Measurements from ENCODE around the gene AEN.
A peak's percentile ranks its signal among the peaks of the same experiment; 100 is the strongest.

DNA sequence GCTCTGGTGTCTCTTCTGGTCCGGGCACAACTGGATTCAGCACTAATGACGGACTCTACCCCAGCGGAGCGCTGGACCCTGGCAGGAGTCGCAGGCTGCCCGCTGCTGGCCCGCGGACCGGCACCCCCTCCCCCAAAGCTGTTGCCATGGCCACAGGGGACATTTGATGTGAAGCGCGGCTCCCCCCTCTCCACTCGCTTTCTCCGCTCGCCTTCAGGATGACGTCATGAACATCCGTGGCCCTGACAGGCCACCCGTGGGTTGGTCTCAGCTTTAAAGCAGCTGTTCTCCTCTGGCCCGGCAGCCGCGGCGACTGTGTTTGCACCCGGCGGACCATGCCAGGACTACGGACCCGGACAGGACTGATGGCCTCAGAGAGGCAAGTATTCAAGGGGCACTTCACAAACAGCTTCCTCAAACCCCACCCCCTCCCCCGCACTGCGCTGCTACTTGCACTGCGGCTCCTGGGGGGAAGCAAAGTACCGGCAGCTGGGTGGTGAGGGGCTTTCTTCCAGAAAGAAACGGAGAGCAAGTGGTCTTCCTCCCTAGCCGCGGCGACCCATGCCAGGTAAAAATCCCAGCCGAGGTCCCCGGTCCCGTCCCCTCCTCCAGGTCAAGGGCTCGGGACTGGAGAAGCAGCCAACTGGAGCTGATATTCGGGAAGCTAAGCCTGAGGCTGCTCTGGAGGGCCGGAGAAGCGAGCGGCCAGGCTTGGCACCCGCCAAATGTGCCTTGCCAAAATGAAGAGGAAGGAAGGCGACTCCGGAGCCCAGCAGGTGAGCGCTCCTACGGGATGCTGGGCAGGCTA, 16.6 kb upstream of the AEN start:
- peak; percentile 79 for TF ChIP-seq EZH2 (IDR thresholded peaks at IDR 0.05; ENCODE audit: insufficient read depth, low read length)
- TF ChIP-seq, protein P1, sequence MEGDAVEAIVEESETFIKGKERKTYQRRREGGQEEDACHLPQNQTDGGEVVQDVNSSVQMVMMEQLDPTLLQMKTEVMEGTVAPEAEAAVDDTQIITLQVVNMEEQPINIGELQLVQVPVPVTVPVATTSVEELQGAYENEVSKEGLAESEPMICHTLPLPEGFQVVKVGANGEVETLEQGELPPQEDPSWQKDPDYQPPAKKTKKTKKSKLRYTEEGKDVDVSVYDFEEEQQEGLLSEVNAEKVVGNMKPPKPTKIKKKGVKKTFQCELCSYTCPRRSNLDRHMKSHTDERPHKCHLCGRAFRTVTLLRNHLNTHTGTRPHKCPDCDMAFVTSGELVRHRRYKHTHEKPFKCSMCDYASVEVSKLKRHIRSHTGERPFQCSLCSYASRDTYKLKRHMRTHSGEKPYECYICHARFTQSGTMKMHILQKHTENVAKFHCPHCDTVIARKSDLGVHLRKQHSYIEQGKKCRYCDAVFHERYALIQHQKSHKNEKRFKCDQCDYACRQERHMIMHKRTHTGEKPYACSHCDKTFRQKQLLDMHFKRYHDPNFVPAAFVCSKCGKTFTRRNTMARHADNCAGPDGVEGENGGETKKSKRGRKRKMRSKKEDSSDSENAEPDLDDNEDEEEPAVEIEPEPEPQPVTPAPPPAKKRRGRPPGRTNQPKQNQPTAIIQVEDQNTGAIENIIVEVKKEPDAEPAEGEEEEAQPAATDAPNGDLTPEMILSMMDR (IDR thresholded peaks at IDR 0.05; ENCODE audit: insufficient read depth, low read depth, low read length), result no peak

Data from astrocyte (in vitro differentiated cells and primary cell).